Karpas-422 (cell line): ENCODE data around the gene CCDC88B. TPM values are rescaled to one million over a fixed set of nuclear protein-coding genes. Genes with fewer than 3 reads are reported as not detected.

Experiments
- DNase-seq: peaks from one replicate; pipeline ENCODE4 v3.0.0-alpha.2; 2015
- H2AFZ ChIP-seq: fragments of 200-600 bp; sonication (generic); 2 replicates; pipeline ENCODE4 v1.6.1; 2014; ENCODE audit warnings: antibody characterized with exemption, low read length, mixed read lengths
- H3K27ac ChIP-seq: fragments of 200-600 bp; sonication (generic); 2 replicates; pipeline ENCODE4 v1.5.1; 2014; ENCODE audit warnings: mild to moderate bottlenecking, low read length, moderate library complexity
- H3K27me3 ChIP-seq: fragments of 200-600 bp; sonication (generic); 2 replicates; pipeline ENCODE4 v1.6.1; 2014; ENCODE audit warnings: low read length, mixed read lengths
- H3K36me3 ChIP-seq: fragments of 200-600 bp; sonication (generic); 2 replicates; pipeline ENCODE4 v1.6.1; 2014; ENCODE audit warnings: low read length, mixed read lengths; ENCODE audit not compliant: insufficient read depth
- H3K4me1 ChIP-seq: fragments of 200-600 bp; sonication (generic); 2 replicates; pipeline ENCODE4 v1.6.1; 2014; ENCODE audit warnings: mild to moderate bottlenecking, low read length, mixed read lengths
- H3K4me2 ChIP-seq: fragments of 200-600 bp; sonication (generic); 2 replicates; pipeline ENCODE4 v1.6.1; 2014; ENCODE audit warnings: low read length, low read depth, mild to moderate bottlenecking; ENCODE audit not compliant: poor library complexity, severe bottlenecking
- H3K4me3 ChIP-seq: fragments of 200-600 bp; sonication (generic); 2 replicates; pipeline ENCODE4 v1.5.1; 2014; ENCODE audit warnings: mild to moderate bottlenecking, antibody characterized with exemption, low read length, mixed read lengths
- H3K79me2 ChIP-seq: fragments of 200-600 bp; sonication (generic); 2 replicates; pipeline ENCODE4 v1.6.1; 2014; ENCODE audit warnings: mild to moderate bottlenecking, low read length, mixed read lengths
- H3K9ac ChIP-seq: fragments of 200-600 bp; sonication (generic); 2 replicates; pipeline ENCODE4 v1.6.0; 2014; ENCODE audit warnings: low read length
- H3K9me2 ChIP-seq: fragments of 200-600 bp; sonication (generic), shearing (Covaris generic); replicated peaks from 2 replicates; pipeline ENCODE4 v1.6.0; 2014; ENCODE audit warnings: mild to moderate bottlenecking, low read length, moderate library complexity; ENCODE audit not compliant: insufficient read depth
- H3K9me3 ChIP-seq: fragments of 300-700, 200-600 bp; sonication (generic); 2 replicates; pipeline ENCODE4 v1.6.1; 2014; ENCODE audit warnings: low read length, mixed read lengths
- H4K20me1 ChIP-seq: fragments of 200-600 bp; sonication (generic); 2 replicates; pipeline ENCODE4 v1.6.1; 2014; ENCODE audit warnings: mild to moderate bottlenecking, antibody characterized with exemption, low read length, low read depth; ENCODE audit not compliant: insufficient read depth
- total RNA-seq: library from RNA; depleted of rRNA; stranded (reverse); fragments of >200 nt; shearing (Covaris generic); gene quantifications from 2 replicates; pipeline ENCODE4 v1.2.3, GENCODE V29; 2014; ENCODE audit warnings: low replicate concordance

Gene CCDC88B
- total RNA-seq, 1 experiment from 2014 or later = 34.9 TPM

- peaks cover 55% of the 10 kb centered on the region for H3K4me1 ChIP-seq
- DNase-seq = peak; percentile 97
- no peaks in the 10 kb centered on the region for H3K9me3 ChIP-seq
- H3K9ac ChIP-seq = 0 out of 2 replicates have a peak overlapping the region, but pooled peaks have one; percentile 13
- H3K9me2 ChIP-seq = no peaks in the 10 kb centered on the region
- peaks cover 26% of the 10 kb centered on the region for H3K79me2 ChIP-seq
- no peak overlapping the region for H3K4me3 ChIP-seq
- peak overlapping the region; percentile 33 for H3K4me2 ChIP-seq
- no peak overlapping the region for H2AFZ ChIP-seq
- peaks cover 11% of the 10 kb centered on the region; the same call in 1 of the 2 replicates for H3K36me3 ChIP-seq
- peaks cover 3% of the 10 kb centered on the region; the same call in 1 of the 2 replicates for H4K20me1 ChIP-seq
- no peaks in the 10 kb centered on the region for H3K27me3 ChIP-seq
- H3K27ac ChIP-seq = peak overlapping the region; percentile 90
Measured at GRCh38 chr11:64334764-64335735, 5.0 kb upstream of the CCDC88B start.

- H3K4me3 ChIP-seq = no peak overlapping the region
- H3K4me2 ChIP-seq = no peak overlapping the region
- H3K9me3 ChIP-seq = no peaks in the 10 kb centered on the region
- H3K9me2 ChIP-seq = no peaks in the 10 kb centered on the region
- peaks cover 11% of the 10 kb centered on the region; the same call in 1 of the 2 replicates for H3K36me3 ChIP-seq
- peaks cover 59% of the 10 kb centered on the region for H3K4me1 ChIP-seq
- H2AFZ ChIP-seq = no peak overlapping the region
- no peak for DNase-seq
- H3K9ac ChIP-seq = no peak overlapping the region
- peaks cover 30% of the 10 kb centered on the region for H3K79me2 ChIP-seq
- H4K20me1 ChIP-seq = peaks cover 16% of the 10 kb centered on the region; the same call in 1 of the 2 replicates
- no peaks in the 10 kb centered on the region for H3K27me3 ChIP-seq
- H3K27ac ChIP-seq = peak overlapping the region; percentile 90; the same call in 1 of the 2 replicates
Measured at GRCh38 chr11:64337538-64338249, 2.3 kb upstream of the CCDC88B start.

- H3K27ac ChIP-seq = peak overlapping the region; percentile 90
- H3K36me3 ChIP-seq = peaks cover 11% of the 10 kb centered on the region
- no peak overlapping the region for H2AFZ ChIP-seq
- no peaks in the 10 kb centered on the region for H3K27me3 ChIP-seq
- H3K9ac ChIP-seq = peak overlapping the region; percentile 88
- H3K4me1 ChIP-seq = peaks cover 59% of the 10 kb centered on the region
- H3K4me3 ChIP-seq = peak overlapping the region; percentile 79
- no peaks in the 10 kb centered on the region for H3K9me3 ChIP-seq
- peaks cover 34% of the 10 kb centered on the region for H3K79me2 ChIP-seq
- no peaks in the 10 kb centered on the region for H3K9me2 ChIP-seq
- peaks cover 23% of the 10 kb centered on the region; the same call in 1 of the 2 replicates for H4K20me1 ChIP-seq
- peak overlapping the region; percentile 90 for H3K4me2 ChIP-seq
- DNase-seq = no peak
Measured at GRCh38 chr11:64338716-64339115, 1.3 kb upstream of the CCDC88B start.

- H3K27ac ChIP-seq = peak overlapping the region; percentile 90
- no peaks in the 10 kb centered on the region for H3K27me3 ChIP-seq
- H2AFZ ChIP-seq = no peak overlapping the region
- peaks cover 59% of the 10 kb centered on the region for H3K4me1 ChIP-seq
- H3K4me2 ChIP-seq = peak overlapping the region; percentile 90
- peak overlapping the region; percentile 79 for H3K4me3 ChIP-seq
- no peaks in the 10 kb centered on the region for H3K9me2 ChIP-seq
- H3K79me2 ChIP-seq = peaks cover 34% of the 10 kb centered on the region
- H3K9ac ChIP-seq = peak overlapping the region; percentile 88
- H4K20me1 ChIP-seq = peaks cover 23% of the 10 kb centered on the region; the same call in 1 of the 2 replicates
- H3K36me3 ChIP-seq = peaks cover 11% of the 10 kb centered on the region
- DNase-seq = no peak
- H3K9me3 ChIP-seq = no peaks in the 10 kb centered on the region
Measured at GRCh38 chr11:64339286-64339685, 718 bp upstream of the CCDC88B start.

GRCh38 chr11:64340671-64341335, 799 bp downstream of the CCDC88B start:
- Histone ChIP-seq H3K27me3 (no peaks in the 10 kb centered on the region), H3K27ac (peak overlapping the region; percentile 90), H3K9me3 (no peaks in the 10 kb centered on the region), H3K79me2 (peaks cover 34% of the 10 kb centered on the region), H3K4me2 (peak overlapping the region; percentile 90), H3K4me3 (peak overlapping the region; percentile 79), H3K36me3 (peaks cover 13% of the 10 kb centered on the region), H3K9ac (peak overlapping the region; percentile 88), H4K20me1 (peaks cover 23% of the 10 kb centered on the region; the same call in 1 of the 2 replicates), H3K4me1 (peaks cover 47% of the 10 kb centered on the region), H2AFZ (no peak overlapping the region), H3K9me2 (no peaks in the 10 kb centered on the region)
- peak; percentile 93 for DNase-seq

- H3K9ac ChIP-seq = no peak overlapping the region; the same call in 1 of the 2 replicates
Measured at GRCh38 chr11:64341429-64341828, 1.4 kb downstream of the CCDC88B start.

GRCh38 chr11:64341851-64342791, 2.1 kb downstream of the CCDC88B start:
- Histone ChIP-seq H2AFZ (no peak overlapping the region), H3K9me3 (no peaks in the 10 kb centered on the region), H3K36me3 (peaks cover 13% of the 10 kb centered on the region), H3K79me2 (peaks cover 34% of the 10 kb centered on the region), H3K9me2 (no peaks in the 10 kb centered on the region), H3K9ac (peak overlapping the region; percentile 47), H3K27ac (no peak overlapping the region), H3K27me3 (no peaks in the 10 kb centered on the region), H3K4me3 (peak overlapping the region; percentile 26; the same call in 1 of the 2 replicates), H3K4me2 (peak overlapping the region; percentile 90), H4K20me1 (peaks cover 23% of the 10 kb centered on the region; the same call in 1 of the 2 replicates), H3K4me1 (peaks cover 36% of the 10 kb centered on the region)
- peak; percentile 97 for DNase-seq

More at GRCh38 chr11:64341429-64341828, 1.4 kb downstream of the CCDC88B start:
- Histone ChIP-seq H3K4me2 (peak overlapping the region; percentile 90), H3K36me3 (peaks cover 13% of the 10 kb centered on the region), H3K27ac (no peak overlapping the region), H3K9me2 (no peaks in the 10 kb centered on the region), H2AFZ (no peak overlapping the region), H3K4me1 (peaks cover 42% of the 10 kb centered on the region), H3K27me3 (no peaks in the 10 kb centered on the region), H3K4me3 (no peak overlapping the region), H3K79me2 (peaks cover 34% of the 10 kb centered on the region), H4K20me1 (peaks cover 23% of the 10 kb centered on the region; the same call in 1 of the 2 replicates), H3K9me3 (no peaks in the 10 kb centered on the region)
- DNase-seq = no peak
